Keratinocyte (primary cell): Measurements from ENCODE around the gene GRAMD1B. TPM values are rescaled to one million over a fixed set of nuclear protein-coding genes. Genes with fewer than 3 reads are reported as not detected.

Source experiments
- DNase-seq: peaks from one replicate; pipeline ENCODE4 v3.0.0-alpha.2; 2011; ENCODE audit warnings: low read depth, missing footprints, low spot score
- FAIRE-seq: peaks from 2 replicates; lab custom pipeline; 2011; peaks lifted over from hg19 to GRCh38; lab: Jason Lieb, UNC
- H2AFZ ChIP-seq: 2 replicates; pipeline ENCODE4 v1.6.0; 2012; ENCODE audit warnings: low read length, control low read depth, inconsistent platforms; ENCODE audit not compliant: control insufficient read depth
- H3K27ac ChIP-seq: 2 replicates; pipeline ENCODE4 v1.5.1; 2011; ENCODE audit warnings: low read length; ENCODE audit not compliant: control insufficient read depth, insufficient read depth
- H3K27me3 ChIP-seq: 3 replicates; pipeline ENCODE4 v1.6.0; 2011; ENCODE audit warnings: low read length; ENCODE audit not compliant: control insufficient read depth, insufficient read depth; ENCODE audit errors: extremely low read depth
- H3K36me3 ChIP-seq, 2 experiments: 2 replicates in 1 of 2; 3 replicates in 1 of 2; pipeline ENCODE4 v1.5.1; 2011; ENCODE audit warnings: low read length in 2 of 2, mild to moderate bottlenecking in 1 of 2; ENCODE audit not compliant: control insufficient read depth in 2 of 2, insufficient read depth in 2 of 2; ENCODE audit errors: extremely low read depth in 1 of 2
- H3K4me1 ChIP-seq: 3 replicates; pipeline ENCODE4 v1.5.1; 2011; ENCODE audit warnings: low read length; ENCODE audit not compliant: control insufficient read depth, insufficient read depth; ENCODE audit errors: extremely low read depth
- H3K4me2 ChIP-seq: 3 replicates; pipeline ENCODE4 v1.6.0; 2011; ENCODE audit warnings: low read depth, low read length; ENCODE audit not compliant: control insufficient read depth, insufficient read depth; ENCODE audit errors: extremely low read depth
- H3K4me3 ChIP-seq, 3 experiments: fragments of 200-600 bp in 1 of 3; sonication (generic) in 1 of 3; 2 replicates in 2 of 3; 3 replicates in 1 of 3; pipeline ENCODE4 v1.5.1; 2011 to 2016; ENCODE audit warnings: low read length in 3 of 3, mild to moderate bottlenecking in 3 of 3, control low read depth in 2 of 3, inconsistent platforms in 1 of 3, low read depth in 1 of 3, mixed read lengths in 1 of 3, mixed run types in 1 of 3, moderate library complexity in 1 of 3; ENCODE audit not compliant: control insufficient read depth in 2 of 3, insufficient read depth in 2 of 3; ENCODE audit errors: extremely low read depth in 1 of 3
- H3K79me2 ChIP-seq: 2 replicates; pipeline ENCODE4 v1.6.0; 2012; ENCODE audit warnings: low read length; ENCODE audit not compliant: control insufficient read depth, insufficient read depth
- H3K9ac ChIP-seq: 3 replicates; pipeline ENCODE4 v1.6.0; 2011; ENCODE audit warnings: low read length; ENCODE audit not compliant: control insufficient read depth, insufficient read depth; ENCODE audit errors: extremely low read depth
- H3K9me1 ChIP-seq: 3 replicates; pipeline ENCODE4 v1.6.0; 2011; ENCODE audit warnings: low read length; ENCODE audit not compliant: control insufficient read depth, insufficient read depth; ENCODE audit errors: extremely low read depth
- H3K9me3 ChIP-seq: 2 replicates; pipeline ENCODE4 v1.5.1; 2012; ENCODE audit warnings: low read depth, low read length; ENCODE audit not compliant: control insufficient read depth
- H4K20me1 ChIP-seq: 3 replicates; pipeline ENCODE4 v1.6.0; 2011; ENCODE audit warnings: low read length; ENCODE audit not compliant: control insufficient read depth, insufficient read depth; ENCODE audit errors: extremely low read depth
- CTCF ChIP-seq, 3 experiments: IDR thresholded peaks in 1 of 3; conservative IDR thresholded peaks in 1 of 3; optimal IDR thresholded peaks in 1 of 3; 2 replicates in 2 of 3; 3 replicates in 1 of 3; pipeline versions ENCODE3 to v1.5.1; 2011; ENCODE audit warnings: low read length in 3 of 3, mild to moderate bottlenecking in 3 of 3, moderate library complexity in 2 of 3, control low read depth in 1 of 3, inconsistent platforms in 1 of 3; ENCODE audit not compliant: insufficient read depth in 2 of 3; ENCODE audit errors: extremely low read depth in 1 of 3
- EZH2 ChIP-seq: IDR thresholded peaks from one replicate; pipeline ENCODE4 v1.6.1; 2012; ENCODE audit warnings: inconsistent platforms, mild to moderate bottlenecking, low read length, moderate library complexity
- dilution Hi-C: fragments of 300-500 bp; cut with MboI; formaldehyde crosslinking; loops from one replicate; pipeline ENCODE4 v1.7.0; 2020; ENCODE audit warnings: low sequenced_read_pairs; ENCODE audit not compliant: extremely low pct_ligation_motif_present
- polyA plus RNA-seq, 5 experiments: library from polyadenylated mRNA; depleted of rRNA in 3 of 5; stranded (reverse) in 3 of 5; stranded (forward) in 1 of 5; unstranded in 1 of 5; fragments of >200 nt; gene quantifications; 1 replicate in 1 of 5; 2 replicates in 3 of 5; 3 replicates in 1 of 5; pipeline versions ENCODE4 v1.2.1 to v1.2.3, GENCODE V29; 2011 to 2012; ENCODE audit warnings: missing spikeins in 2 of 5, low read depth in 1 of 5, low replicate concordance in 1 of 5

GRAMD1B gene
- polyA plus RNA-seq, 1 donor (not counting 4 experiments of a cell fraction or from before 2014, with no cell fraction given) = 0.04 TPM

- Histone ChIP-seq H3K9me1 (no peaks in the 10 kb centered on the region), H3K79me2 (no peaks in the 10 kb centered on the region), H3K27ac (no peak overlapping the region), H3K4me3 (no peak overlapping the region), H3K9me3 (no peaks in the 10 kb centered on the region), H3K27me3 (peaks cover 8% of the 10 kb centered on the region), H4K20me1 (no peaks in the 10 kb centered on the region), H3K4me2 (no peak overlapping the region), H2AFZ (no peak overlapping the region), H3K9ac (no peak overlapping the region), H3K36me3 (no peaks in the 10 kb centered on the region), H3K4me1 (no peaks in the 10 kb centered on the region)
- FAIRE-seq (no peak), DNase-seq (no peak)
- dilution Hi-C loops = no loop called here
- TF ChIP-seq EZH2 (no peak), CTCF (optimal IDR thresholded peaks at IDR 0.05 in 1 of 3, IDR thresholded peaks at IDR 0.05 in 1 of 3, conservative IDR thresholded peaks at IDR 0.05 in 1 of 3; ENCODE audit: extremely low read depth in 1 of 3, insufficient read depth in 2 of 3, low read length in 3 of 3) (no peak)
Measured at GRCh38 chr11:123392844-123393243, 37.2 kb upstream of the GRAMD1B start.

GRCh38 chr11:123393312-123393927, 36.6 kb upstream of the GRAMD1B start:
- no peaks in the 10 kb centered on the region for H3K9me1 ChIP-seq
- H3K27ac ChIP-seq = no peak overlapping the region
- no peak overlapping the region for H3K9ac ChIP-seq
- H3K4me3 ChIP-seq = no peak overlapping the region
- no peak for DNase-seq
- H3K36me3 ChIP-seq = no peaks in the 10 kb centered on the region
- no peaks in the 10 kb centered on the region for H3K4me1 ChIP-seq
- H3K27me3 ChIP-seq = peaks cover 8% of the 10 kb centered on the region
- H3K9me3 ChIP-seq = no peaks in the 10 kb centered on the region
- dilution Hi-C loops = no loop called here
- H3K79me2 ChIP-seq = no peaks in the 10 kb centered on the region
- H2AFZ ChIP-seq = no peak overlapping the region
- H3K4me2 ChIP-seq = no peak overlapping the region
- FAIRE-seq = no peak
- no peak for TF ChIP-seq CTCF (optimal IDR thresholded peaks at IDR 0.05 in 1 of 3, IDR thresholded peaks at IDR 0.05 in 1 of 3, conservative IDR thresholded peaks at IDR 0.05 in 1 of 3; ENCODE audit: extremely low read depth in 1 of 3, insufficient read depth in 2 of 3, low read length in 3 of 3)
- no peak for TF ChIP-seq EZH2
- no peaks in the 10 kb centered on the region for H4K20me1 ChIP-seq
